Activated naive CD8-positive, alpha-beta T cell (primary cell): ENCODE results near the gene SSX5.
"Not testable (repeated sequence)": the region's sequence is repeated elsewhere in the genome, so short reads cannot be mapped to it uniquely, and the experiment has no call there.

Source experiments
- H3K27ac Mint-ChIP-seq: one replicate; pipeline ENCODE4 v1.8.0; 2021; ENCODE audit warnings: mixed read lengths
- H3K27me3 Mint-ChIP-seq: one replicate; pipeline ENCODE4 v1.8.0; 2021; ENCODE audit warnings: mixed read lengths
- H3K36me3 Mint-ChIP-seq: one replicate; pipeline ENCODE4 v1.8.0; 2021; ENCODE audit warnings: mixed read lengths
- H3K4me1 Mint-ChIP-seq: one replicate; pipeline ENCODE4 v1.8.0; 2021; ENCODE audit warnings: low read depth, mixed read lengths
- H3K4me3 Mint-ChIP-seq: one replicate; pipeline ENCODE4 v1.8.0; 2021; ENCODE audit warnings: mild to moderate bottlenecking, mixed read lengths
- H3K9me3 Mint-ChIP-seq: one replicate; pipeline ENCODE4 v1.8.0; 2021; ENCODE audit warnings: low read depth, mixed read lengths

The SSX5 gene

GRCh38 chrX:48196745-48197201 is at the start of gene SSX5:
SSX5 (minus strand) TSS chrX:48196795; CDS start chrX:48195358, 1,437 bp downstream.
- Mint-ChIP-seq H3K9me3 (no peaks in the 10 kb centered on the region), H3K27me3 (no peaks in the 10 kb centered on the region), H3K4me3 (no peak within 1 kb of the TSS), H3K36me3 (no peaks in the 10 kb centered on the region), H3K27ac (no peak within 1 kb of the TSS), H3K4me1 (no peaks in the 10 kb centered on the region)

- H3K27ac Mint-ChIP-seq, H3K4me3 Mint-ChIP-seq, H3K4me1 Mint-ChIP-seq, H3K9me3 Mint-ChIP-seq, H3K36me3 Mint-ChIP-seq, H3K27me3 Mint-ChIP-seq: not testable (repeated sequence)
Observed at GRCh38 chrX:48224196-48224595, 27.6 kb upstream of the SSX5 start.

- not testable (repeated sequence) for H3K27me3 Mint-ChIP-seq, H3K4me1 Mint-ChIP-seq, H3K36me3 Mint-ChIP-seq, H3K27ac Mint-ChIP-seq, H3K9me3 Mint-ChIP-seq, H3K4me3 Mint-ChIP-seq
Observed at GRCh38 chrX:48214341-48214740, 17.7 kb upstream of the SSX5 start.

- H3K4me1 Mint-ChIP-seq, H3K27me3 Mint-ChIP-seq, H3K36me3 Mint-ChIP-seq, H3K9me3 Mint-ChIP-seq, H3K27ac Mint-ChIP-seq, H3K4me3 Mint-ChIP-seq: not testable (repeated sequence)
Observed at GRCh38 chrX:48190024-48190423, 6.6 kb downstream of the SSX5 start.

DNA sequence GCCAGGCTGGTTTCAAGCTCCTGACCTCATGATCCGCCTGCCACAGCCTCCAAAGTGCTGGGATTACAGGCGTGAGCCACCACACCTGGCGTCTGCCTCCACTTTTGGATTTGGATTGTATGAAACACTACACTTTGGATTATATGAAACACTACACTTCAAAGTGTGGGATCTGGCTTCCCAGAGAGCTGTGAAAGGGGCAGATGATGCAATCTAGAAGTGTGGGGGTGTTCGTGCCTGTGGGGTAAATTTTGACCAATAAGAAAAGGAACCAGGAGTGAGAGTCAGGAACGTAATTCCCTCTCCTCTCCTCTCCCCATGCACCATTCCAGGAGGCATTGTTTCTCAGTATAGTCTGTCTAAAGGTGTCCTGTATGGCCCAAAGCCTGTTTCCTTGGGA is 14.7 kb downstream of the SSX5 start:
- not testable (repeated sequence) for H3K4me3 Mint-ChIP-seq, H3K9me3 Mint-ChIP-seq, H3K27me3 Mint-ChIP-seq, H3K27ac Mint-ChIP-seq, H3K36me3 Mint-ChIP-seq, H3K4me1 Mint-ChIP-seq

GRCh38 chrX:48180811-48181210 is 15.8 kb downstream of the SSX5 start:
- H3K27me3 Mint-ChIP-seq = peaks cover 2% of the 10 kb centered on the region

GRCh38 chrX:48179691-48180090 is 16.9 kb downstream of the SSX5 start:
- Mint-ChIP-seq H3K27ac (no peak overlapping the region), H3K9me3 (no peaks in the 10 kb centered on the region), H3K4me1 (no peaks in the 10 kb centered on the region), H3K36me3 (no peaks in the 10 kb centered on the region), H3K4me3 (no peak overlapping the region), H3K27me3 (no peaks in the 10 kb centered on the region)

More at GRCh38 chrX:48180811-48181210, 15.8 kb downstream of the SSX5 start:
- H3K4me1 Mint-ChIP-seq = no peaks in the 10 kb centered on the region
- no peak overlapping the region for H3K4me3 Mint-ChIP-seq
- H3K36me3 Mint-ChIP-seq = no peaks in the 10 kb centered on the region
- H3K9me3 Mint-ChIP-seq = no peaks in the 10 kb centered on the region
- no peak overlapping the region for H3K27ac Mint-ChIP-seq

- H3K27me3 Mint-ChIP-seq, H3K27ac Mint-ChIP-seq, H3K9me3 Mint-ChIP-seq, H3K4me3 Mint-ChIP-seq, H3K4me1 Mint-ChIP-seq, H3K36me3 Mint-ChIP-seq: not testable (repeated sequence)
Observed at GRCh38 chrX:48166322-48166721, 30.3 kb downstream of the SSX5 start.

DNA sequence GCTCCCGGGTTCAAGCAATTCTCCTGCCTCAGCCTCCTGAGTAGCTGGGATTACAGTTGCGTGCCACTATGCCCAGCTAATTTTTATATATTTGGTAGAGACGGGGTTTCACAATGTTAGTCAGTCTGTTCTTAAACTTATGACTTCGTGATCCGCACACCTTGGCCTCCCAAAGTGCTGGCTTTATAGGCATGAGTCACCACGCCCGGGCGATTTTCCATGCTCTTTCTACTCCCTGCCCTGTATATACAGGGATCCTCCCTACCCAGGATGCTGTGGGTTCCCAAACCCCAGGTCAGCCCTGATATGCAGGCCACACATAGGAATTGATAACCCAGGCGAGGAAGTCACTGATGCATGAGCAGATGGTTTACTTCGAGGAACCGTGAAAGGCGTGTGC is 31.4 kb downstream of the SSX5 start:
- Mint-ChIP-seq H3K4me1 (no peaks in the 10 kb centered on the region), H3K4me3 (no peak overlapping the region), H3K9me3 (no peaks in the 10 kb centered on the region), H3K36me3 (no peaks in the 10 kb centered on the region), H3K27me3 (no peaks in the 10 kb centered on the region), H3K27ac (no peak overlapping the region)

GRCh38 chrX:48156014-48156413 is 40.6 kb downstream of the SSX5 start:
- no peak overlapping the region for H3K27ac Mint-ChIP-seq
- no peak overlapping the region for H3K4me3 Mint-ChIP-seq
- no peaks in the 10 kb centered on the region for H3K27me3 Mint-ChIP-seq
- no peaks in the 10 kb centered on the region for H3K4me1 Mint-ChIP-seq
- H3K9me3 Mint-ChIP-seq = no peaks in the 10 kb centered on the region
- H3K36me3 Mint-ChIP-seq = no peaks in the 10 kb centered on the region

DNA sequence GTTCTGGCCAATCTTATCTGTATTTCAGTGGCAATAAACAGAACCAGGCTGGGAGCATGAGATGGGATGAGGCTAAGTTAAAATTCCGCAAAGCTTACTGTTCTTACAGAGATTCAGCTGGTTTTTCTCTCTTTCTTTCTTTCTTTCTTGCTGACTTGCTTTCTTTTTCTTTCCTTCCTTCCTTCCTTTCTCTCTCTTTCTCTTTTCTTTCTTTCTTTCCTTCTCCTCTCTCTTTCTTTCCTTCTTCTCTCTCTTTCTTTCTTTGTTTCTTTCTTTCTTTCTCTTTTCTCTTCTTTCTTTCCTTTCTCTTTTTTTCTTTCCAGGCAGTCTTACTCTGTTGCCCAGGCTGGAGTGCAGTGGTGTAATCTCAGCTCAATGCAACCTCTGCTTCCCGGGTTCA is 41.8 kb downstream of the SSX5 start:
- H3K36me3 Mint-ChIP-seq = no peaks in the 10 kb centered on the region
- no peak overlapping the region for H3K27ac Mint-ChIP-seq
- no peaks in the 10 kb centered on the region for H3K4me1 Mint-ChIP-seq
- no peaks in the 10 kb centered on the region for H3K9me3 Mint-ChIP-seq
- no peak overlapping the region for H3K4me3 Mint-ChIP-seq
- no peaks in the 10 kb centered on the region for H3K27me3 Mint-ChIP-seq

- Mint-ChIP-seq H3K36me3 (no peaks in the 10 kb centered on the region), H3K4me1 (no peaks in the 10 kb centered on the region), H3K4me3 (no peak overlapping the region), H3K27me3 (no peaks in the 10 kb centered on the region), H3K27ac (no peak overlapping the region), H3K9me3 (no peaks in the 10 kb centered on the region)
Observed at GRCh38 chrX:48153769-48154168, 42.8 kb downstream of the SSX5 start.

GRCh38 chrX:48142697-48143096 is 53.9 kb downstream of the SSX5 start:
- H3K27me3 Mint-ChIP-seq, H3K36me3 Mint-ChIP-seq, H3K9me3 Mint-ChIP-seq: not testable (repeated sequence)
- Mint-ChIP-seq H3K4me3 (peak overlapping the region; percentile 65), H3K27ac (peak overlapping the region; percentile 51), H3K4me1 (peaks cover 22% of the 10 kb centered on the region)

DNA sequence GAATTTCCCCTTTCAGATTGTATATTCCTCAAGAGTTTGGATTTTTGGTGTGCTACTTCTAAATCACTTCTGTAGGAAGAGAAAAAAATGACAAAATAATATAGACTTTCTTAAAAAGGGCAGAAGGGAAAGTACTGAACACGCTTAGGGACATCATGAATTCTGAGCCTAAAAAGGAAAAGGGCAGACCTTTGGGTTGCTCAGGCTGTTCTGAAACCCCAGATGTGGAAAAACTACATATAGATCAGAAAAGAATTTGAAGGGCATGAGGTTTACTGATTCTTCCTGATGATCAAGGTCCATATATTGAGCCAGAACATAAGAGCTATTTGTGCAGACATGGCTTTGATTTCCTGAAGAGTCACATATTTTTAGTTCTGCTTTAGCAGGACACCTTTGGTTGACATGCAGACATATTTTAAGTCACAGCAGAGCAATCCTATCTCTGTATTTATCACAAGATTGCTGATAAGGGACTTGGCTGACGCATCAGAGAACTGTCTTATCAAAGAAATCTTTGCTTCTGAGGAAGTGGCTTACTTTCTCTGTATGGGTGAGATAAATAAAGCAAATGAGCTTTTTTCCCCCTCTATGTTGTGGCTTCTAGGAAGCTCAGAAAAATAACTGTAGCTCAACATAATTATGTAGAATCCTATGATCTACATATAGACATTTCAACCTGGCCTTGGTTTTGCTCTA is 54.6 kb downstream of the SSX5 start:
- H3K36me3 Mint-ChIP-seq, H3K4me3 Mint-ChIP-seq, H3K9me3 Mint-ChIP-seq, H3K27ac Mint-ChIP-seq, H3K27me3 Mint-ChIP-seq: not testable (repeated sequence)
- peaks cover 22% of the 10 kb centered on the region for H3K4me1 Mint-ChIP-seq

GRCh38 chrX:48139076-48139475 is 57.5 kb downstream of the SSX5 start:
- H3K4me3 Mint-ChIP-seq, H3K9me3 Mint-ChIP-seq: not testable (repeated sequence)

More at GRCh38 chrX:48139076-48139475, 57.5 kb downstream of the SSX5 start:
- not testable (repeated sequence) for H3K27me3 Mint-ChIP-seq, H3K27ac Mint-ChIP-seq, H3K36me3 Mint-ChIP-seq
- H3K4me1 Mint-ChIP-seq = peaks cover 14% of the 10 kb centered on the region
